Stimulated activated CD4-positive, alpha-beta T cell treated with anti-CD3 and anti-CD28 coated beads, Interleukin-12 subunit alpha, Interleukin-12 subunit beta, amount 100 ng/mL, for 4 hours (primary cell): ENCODE results near the gene LRBA.

ENCODE experiments used
- DNase-seq: peaks from one replicate; pipeline ENCODE4 v3.0.0-alpha.2; 2020

Gene LRBA

GRCh38 chr4:150305995-150306394 lies 709.1 kb downstream of the LRBA start:
- DNase-seq: no peak

- peak; percentile 5 for DNase-seq
Observed at GRCh38 chr4:150302553-150302952, 712.5 kb downstream of the LRBA start.

GRCh38 chr4:150299816-150300215 lies 715.3 kb downstream of the LRBA start:
- no peak for DNase-seq

GRCh38 chr4:150297861-150298474 lies 717.1 kb downstream of the LRBA start:
- peak; percentile 18 for DNase-seq

- DNase-seq: no peak
Observed at GRCh38 chr4:150289881-150290280, 725.2 kb downstream of the LRBA start.

- no peak for DNase-seq
Observed at GRCh38 chr4:150289198-150289597, 725.9 kb downstream of the LRBA start.

- DNase-seq: no peak
Observed at GRCh38 chr4:150286656-150287055, 728.4 kb downstream of the LRBA start.

GRCh38 chr4:150283689-150284088 lies 731.4 kb downstream of the LRBA start:
- no peak for DNase-seq

GRCh38 chr4:150280975-150281374 lies 734.1 kb downstream of the LRBA start:
- DNase-seq: no peak

GRCh38 chr4:150280081-150280895 lies 734.8 kb downstream of the LRBA start:
- DNase-seq: no peak

GRCh38 chr4:150278206-150278605 lies 736.9 kb downstream of the LRBA start:
- no peak for DNase-seq

- DNase-seq: no peak
Observed at GRCh38 chr4:150268444-150268843, 746.6 kb downstream of the LRBA start.

GRCh38 chr4:150265806-150266205 lies 749.3 kb downstream of the LRBA start:
- no peak for DNase-seq

GRCh38 chr4:150264595-150265161 lies 750.4 kb downstream of the LRBA start:
- no peak for DNase-seq

- DNase-seq: no peak
Observed at GRCh38 chr4:150262611-150263010, 752.5 kb downstream of the LRBA start.

GRCh38 chr4:150261571-150261970 lies 753.5 kb downstream of the LRBA start:
- no peak for DNase-seq

- no peak for DNase-seq
Observed at GRCh38 chr4:150259861-150260567, 755.1 kb downstream of the LRBA start.

- DNase-seq: no peak
Observed at GRCh38 chr4:150258569-150258968, 756.5 kb downstream of the LRBA start.

GRCh38 chr4:150256841-150257730 lies 758.0 kb downstream of the LRBA start:
- no peak for DNase-seq

- DNase-seq: no peak
Observed at GRCh38 chr4:150256225-150256620, 758.9 kb downstream of the LRBA start.

- no peak for DNase-seq
Observed at GRCh38 chr4:150255610-150256224, 759.4 kb downstream of the LRBA start.
